Stomach (tissue), 9 donors: Measurements from ENCODE around the gene KCNQ5. TPM values are rescaled to one million over a fixed set of nuclear protein-coding genes. Genes with fewer than 3 reads are reported as not detected.

Source experiments
- DNase-seq, 2 donors: peaks; one replicate each; pipeline versions ENCODE4 v3.0.0 to v3.0.0-alpha.2; 2013 to 2019
- H3K27ac ChIP-seq, 5 donors: fragments of 200-600 bp in 4 of 5; sonication (generic) in 4 of 5; one replicate each; pipeline ENCODE4 v1.5.1; 2013 to 2019; ENCODE audit warnings: mild to moderate bottlenecking in 1 of 5, moderate library complexity in 1 of 5
- H3K27me3 ChIP-seq, 3 donors: fragments of 200-600 bp; sonication (generic); one replicate each; pipeline ENCODE4 v1.5.1; 2017 to 2019; ENCODE audit warnings: mixed run types in 1 of 3
- H3K36me3 ChIP-seq, 4 donors: fragments of 200-600 bp; sonication (generic); 1 replicate in 3 of 4; 2 replicates in 1 of 4; pipeline ENCODE4 v1.5.1; 2016 to 2019
- H3K4me1 ChIP-seq, 4 donors: fragments of 200-600 bp; sonication (generic); one replicate each; pipeline ENCODE4 v1.5.1; 2016 to 2019
- H3K4me3 ChIP-seq, 4 donors: fragments of 200-600 bp; sonication (generic) in 3 of 4; one replicate each; pipeline ENCODE4 v1.5.1; 2016 to 2019; ENCODE audit warnings: mild to moderate bottlenecking in 1 of 4
- H3K9me3 ChIP-seq, 4 donors: fragments of 200-600 bp; sonication (generic); one replicate each; pipeline ENCODE4 v1.5.1; 2016 to 2019
- EP300 ChIP-seq: sonication (generic); formaldehyde crosslinking; IDR thresholded peaks from one replicate; pipeline ENCODE4 v1.6.1; 2017; ENCODE audit warnings: antibody characterized with exemption
- POLR2A ChIP-seq, 4 donors: fragments of 450-650 bp; IDR thresholded peaks; one replicate each; pipeline ENCODE4 v1.6.1; 2016; ENCODE audit warnings: antibody characterized with exemption in 4 of 4, control low read depth in 2 of 4, mild to moderate bottlenecking in 1 of 4, moderate library complexity in 1 of 4
- POLR2AphosphoS5 ChIP-seq, 3 donors: sonication (generic); formaldehyde crosslinking; IDR thresholded peaks; one replicate each; pipeline ENCODE4 v1.6.1; 2016; ENCODE audit warnings: antibody characterized with exemption in 3 of 3
- WGBS, 5 donors: extraction: QIAGEN DNeasy Blood & Tissue Kit in 3 of 5; methylation state at CpG; one replicate each; pipeline versions ENCODE4 v1.1.5 to v1.1.7; 2013 to 2018; 5-methylcytosine and 5-hydroxymethylcytosine counted together
- intact Hi-C: fragments of 100-400 bp; cut with DNase I; formaldehyde crosslinking; loops from one replicate; pipeline ENCODE4 v1.15.1; 2023; ENCODE audit warnings: low total_unique reads
- polyA plus RNA-seq, 3 donors: library from polyadenylated mRNA; stranded (reverse); fragments of 200-250 nt; gene quantifications; one replicate each; pipeline ENCODE4 v1.2.3, GENCODE V29; 2013
- total RNA-seq, 5 donors: library from RNA; depleted of rRNA; stranded (reverse); fragments of >200 nt; gene quantifications; one replicate each; pipeline versions ENCODE4 v1.1.0 to v1.2.3, GENCODE V29; 2014 to 2016
- TF ChIP-seq, protein P1 (sequence below), 7 experiments: fragments of 450-650 bp in 4 of 7; fragments of 200-600 bp in 3 of 7; sonication (generic) in 3 of 7; IDR thresholded peaks; one replicate each; pipeline ENCODE4 v1.5.1; 2016 to 2019; ENCODE audit warnings: antibody characterized with exemption in 7 of 7, control low read depth in 2 of 7, mild to moderate bottlenecking in 1 of 7
- donor health status: healthy with polysubstance abuse.
- donor health status: Bipolar disorder and iron deficiency.
- donor health status: healthy.

Gene KCNQ5
- total and polyA plus RNA-seq, 8 donors: 0.12 to 2.8 (median 0.37) TPM; not detected in 2

DNA sequence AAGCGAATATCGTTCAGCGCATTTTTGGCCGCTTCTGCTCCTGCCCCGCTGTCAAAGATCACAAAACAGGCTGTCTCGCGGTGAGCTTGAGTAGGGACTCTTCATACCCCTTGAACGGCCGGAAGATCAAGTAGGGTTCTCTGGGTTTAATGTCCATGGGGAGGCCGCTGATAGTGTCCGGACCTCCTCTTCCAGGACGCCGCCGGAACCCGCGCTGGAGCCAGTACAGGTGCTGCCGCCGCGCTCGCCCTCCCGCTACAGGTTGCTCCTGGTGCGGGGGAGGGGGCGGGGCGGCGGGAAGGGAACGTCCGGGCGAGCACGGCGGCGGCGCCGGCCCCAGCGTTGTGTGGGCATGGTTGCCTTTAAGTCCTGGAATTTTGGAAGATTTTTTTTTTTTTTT is 536.0 kb downstream of the KCNQ5 start:
- Histone ChIP-seq H3K27me3 (no peaks in the 10 kb centered on the region), H3K36me3 (no peaks in the 10 kb centered on the region), H3K4me3 (no peak overlapping the region), H3K27ac (no peak overlapping the region), H3K4me1 (no peaks in the 10 kb centered on the region), H3K9me3 (no peaks in the 10 kb centered on the region)
- TF ChIP-seq POLR2AphosphoS5 (IDR thresholded peaks at IDR 0.05) (no peak), EP300 (no peak), POLR2A (IDR thresholded peaks at IDR 0.05) (no peak)
- TF ChIP-seq, protein P1, sequence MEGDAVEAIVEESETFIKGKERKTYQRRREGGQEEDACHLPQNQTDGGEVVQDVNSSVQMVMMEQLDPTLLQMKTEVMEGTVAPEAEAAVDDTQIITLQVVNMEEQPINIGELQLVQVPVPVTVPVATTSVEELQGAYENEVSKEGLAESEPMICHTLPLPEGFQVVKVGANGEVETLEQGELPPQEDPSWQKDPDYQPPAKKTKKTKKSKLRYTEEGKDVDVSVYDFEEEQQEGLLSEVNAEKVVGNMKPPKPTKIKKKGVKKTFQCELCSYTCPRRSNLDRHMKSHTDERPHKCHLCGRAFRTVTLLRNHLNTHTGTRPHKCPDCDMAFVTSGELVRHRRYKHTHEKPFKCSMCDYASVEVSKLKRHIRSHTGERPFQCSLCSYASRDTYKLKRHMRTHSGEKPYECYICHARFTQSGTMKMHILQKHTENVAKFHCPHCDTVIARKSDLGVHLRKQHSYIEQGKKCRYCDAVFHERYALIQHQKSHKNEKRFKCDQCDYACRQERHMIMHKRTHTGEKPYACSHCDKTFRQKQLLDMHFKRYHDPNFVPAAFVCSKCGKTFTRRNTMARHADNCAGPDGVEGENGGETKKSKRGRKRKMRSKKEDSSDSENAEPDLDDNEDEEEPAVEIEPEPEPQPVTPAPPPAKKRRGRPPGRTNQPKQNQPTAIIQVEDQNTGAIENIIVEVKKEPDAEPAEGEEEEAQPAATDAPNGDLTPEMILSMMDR (IDR thresholded peaks at IDR 0.05): no peak
- intact Hi-C loops: no loop called here
- 84 to 97% (median 87%) methylated on average over 10 to 34 of the region's 34 CpGs for WGBS, 5 donors
- DNase-seq: no peak

DNA sequence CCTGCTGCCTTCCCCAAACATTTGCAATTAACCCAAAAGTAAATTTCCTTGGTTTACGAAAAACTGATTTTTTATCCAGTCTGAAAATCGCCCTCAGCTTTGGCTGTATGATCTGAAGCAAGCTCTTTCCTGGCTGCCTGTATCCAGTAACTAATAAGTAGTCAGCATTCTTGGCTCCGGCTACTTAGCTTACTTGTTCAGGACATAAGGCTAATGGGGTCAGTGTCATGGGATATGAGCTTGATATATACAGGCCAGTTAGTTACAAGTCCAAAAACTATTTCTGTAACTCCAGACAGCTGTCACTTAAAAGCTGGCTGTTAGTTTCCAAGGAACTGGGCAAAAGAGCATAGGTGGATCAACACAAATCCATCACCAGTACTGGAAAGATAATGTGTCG is 547.2 kb downstream of the KCNQ5 start:
- intact Hi-C loops: no loop called here
- DNase-seq: peak in 1 of 2 donors; percentile 9
- WGBS, 5 donors: 48 to 76% (median 63%) methylated on average over 4 of the region's 4 CpGs

DNA sequence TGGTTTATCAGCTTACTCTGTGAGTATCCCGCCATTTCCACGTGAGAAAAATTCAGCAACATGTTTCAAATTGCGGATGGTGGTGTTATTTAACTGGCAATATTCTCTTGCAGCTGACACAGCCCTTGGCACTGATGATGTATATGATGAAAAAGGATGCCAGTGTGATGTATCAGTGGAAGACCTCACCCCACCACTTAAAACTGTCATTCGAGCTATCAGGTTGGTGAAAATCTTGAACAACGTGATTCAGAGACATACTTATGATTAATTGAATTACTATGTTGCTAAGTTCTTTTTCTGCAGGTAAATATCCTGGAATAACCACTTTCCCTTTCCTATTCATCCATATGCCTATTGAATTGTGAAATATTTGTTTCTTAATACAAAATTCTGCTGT is 547.8 kb downstream of the KCNQ5 start:
- DNase-seq: no peak
- Histone ChIP-seq H3K4me1 (no peaks in the 10 kb centered on the region), H3K27me3 (no peaks in the 10 kb centered on the region), H3K4me3 (no peak overlapping the region), H3K36me3 (no peaks in the 10 kb centered on the region), H3K27ac (no peak overlapping the region), H3K9me3 (no peaks in the 10 kb centered on the region)
- no peak for TF ChIP-seq EP300
- TF ChIP-seq, protein P1 (IDR thresholded peaks at IDR 0.05): no peak
- no peak for TF ChIP-seq POLR2A (IDR thresholded peaks at IDR 0.05)
- no peak for TF ChIP-seq POLR2AphosphoS5 (IDR thresholded peaks at IDR 0.05)
- 74 to 79% (median 78%) methylated on average over 5 of the region's 5 CpGs for WGBS, 5 donors
- intact Hi-C loops: no loop called here

More for the DNA sequence above, 547.2 kb downstream of the KCNQ5 start:
- Histone ChIP-seq H3K36me3 (no peaks in the 10 kb centered on the region), H3K27me3 (no peaks in the 10 kb centered on the region), H3K9me3 (no peaks in the 10 kb centered on the region), H3K4me1 (no peaks in the 10 kb centered on the region), H3K27ac (no peak overlapping the region), H3K4me3 (no peak overlapping the region)
- TF ChIP-seq, protein P1 (IDR thresholded peaks at IDR 0.05): no peak

DNA sequence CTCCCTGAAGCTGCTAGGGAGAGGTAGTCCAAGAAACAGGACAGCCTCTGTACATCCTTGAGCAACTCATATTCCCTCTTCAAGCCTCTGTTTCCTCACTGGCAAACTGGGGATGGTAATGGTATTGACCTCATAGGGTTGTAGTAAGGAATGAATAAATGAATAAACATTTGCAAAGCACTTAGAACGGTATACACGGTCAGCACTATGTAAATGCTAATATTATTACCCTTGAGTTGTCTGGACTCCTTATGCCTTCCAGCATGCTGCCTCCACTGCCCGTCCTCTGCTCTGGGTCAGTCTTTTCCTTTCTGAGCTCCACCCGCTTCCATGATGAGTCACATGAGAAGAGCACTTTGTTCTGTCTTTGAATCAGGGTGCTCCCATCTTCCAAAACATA is 552.8 kb downstream of the KCNQ5 start:
- Histone ChIP-seq H3K27me3 (no peaks in the 10 kb centered on the region), H3K36me3 (no peaks in the 10 kb centered on the region), H3K4me1 (no peaks in the 10 kb centered on the region), H3K4me3 (no peak overlapping the region), H3K27ac (no peak overlapping the region), H3K9me3 (no peaks in the 10 kb centered on the region)
- WGBS, 5 donors: 85 to 91% (median 90%) methylated on average over 4 of the region's 4 CpGs
- intact Hi-C loops: no loop called here
- TF ChIP-seq POLR2A (IDR thresholded peaks at IDR 0.05) (no peak), EP300 (no peak), POLR2AphosphoS5 (IDR thresholded peaks at IDR 0.05) (no peak)
- TF ChIP-seq, protein P1 (IDR thresholded peaks at IDR 0.05): no peak
- DNase-seq: no peak
